Measurements from ENCODE around the gene DLGAP1. TPM values are rescaled to one million over a fixed set of nuclear protein-coding genes. Genes with fewer than 3 reads are reported as not detected.

The DLGAP1 gene
- total and polyA plus RNA-seq, 2 donors = 0.24 to 0.41 TPM

GRCh38 chr18:3716116-3716660 lies 738.9 kb downstream of the DLGAP1 start:
- DNase-seq (ENCODE audit: low read depth in 6 of 9, low spot score in 9 of 9) = no peak
- Histone ChIP-seq H3K4me1 (ENCODE audit: control insufficient read depth in 2 of 2, insufficient read depth in 2 of 2, low read length in 2 of 2) (peaks cover 18 to 66% of the 10 kb centered on the region in 2 donors), H3K9me3 (ENCODE audit: control insufficient read depth in 2 of 2, insufficient read depth in 1 of 2, low read length in 1 of 2) (no peaks in the 10 kb centered on the region), H3K27ac (ENCODE audit: low read depth in 1 of 2, low read length in 1 of 2) (peak overlapping the region in 1 of 2 donors; percentile 81), H3K36me3 (ENCODE audit: control insufficient read depth in 2 of 2, insufficient read depth in 2 of 2, low read length in 1 of 2) (no peaks in the 10 kb centered on the region), H3K4me3 (ENCODE audit: low read length in 2 of 2) (no peak overlapping the region), H3K27me3 (ENCODE audit: control insufficient read depth in 2 of 2, insufficient read depth in 1 of 2, low read length in 1 of 2) (no peaks in the 10 kb centered on the region)
- WGBS = 82% methylated on average over 1 of the region's 1 CpG

- Histone ChIP-seq H3K4me1 (ENCODE audit: control insufficient read depth in 2 of 2, insufficient read depth in 2 of 2, low read length in 2 of 2) (peaks cover 18 to 68% of the 10 kb centered on the region in 2 donors), H3K27me3 (ENCODE audit: control insufficient read depth in 2 of 2, insufficient read depth in 1 of 2, low read length in 1 of 2) (no peaks in the 10 kb centered on the region), H3K27ac (ENCODE audit: low read depth in 1 of 2, low read length in 1 of 2) (peak overlapping the region in 1 of 2 donors; percentile 81), H3K4me3 (ENCODE audit: low read length in 2 of 2) (no peak overlapping the region), H3K9me3 (ENCODE audit: control insufficient read depth in 2 of 2, insufficient read depth in 1 of 2, low read length in 1 of 2) (no peaks in the 10 kb centered on the region), H3K36me3 (ENCODE audit: control insufficient read depth in 2 of 2, insufficient read depth in 2 of 2, low read length in 1 of 2) (no peaks in the 10 kb centered on the region)
- WGBS = 10% methylated on average over 5 of the region's 5 CpGs
- DNase-seq (ENCODE audit: low read depth in 6 of 9, low spot score in 9 of 9) = peak in 7 of 9 donors; percentile 18 to 73 (median 28)
Measured at GRCh38 chr18:3715231-3716080, 739.7 kb downstream of the DLGAP1 start.

GRCh38 chr18:3713708-3714107 lies 741.4 kb downstream of the DLGAP1 start:
- H3K36me3 ChIP-seq (ENCODE audit: control insufficient read depth in 2 of 2, insufficient read depth in 2 of 2, low read length in 1 of 2) = no peaks in the 10 kb centered on the region
- no peak for DNase-seq (ENCODE audit: low read depth in 6 of 9, low spot score in 9 of 9)
- no peaks in the 10 kb centered on the region for H3K27me3 ChIP-seq (ENCODE audit: control insufficient read depth in 2 of 2, insufficient read depth in 1 of 2, low read length in 1 of 2)
- H3K9me3 ChIP-seq (ENCODE audit: control insufficient read depth in 2 of 2, insufficient read depth in 1 of 2, low read length in 1 of 2) = no peaks in the 10 kb centered on the region
- H3K4me1 ChIP-seq (ENCODE audit: control insufficient read depth in 2 of 2, insufficient read depth in 2 of 2, low read length in 2 of 2) = peaks cover 27 to 84% of the 10 kb centered on the region in 2 donors
- H3K27ac ChIP-seq (ENCODE audit: low read depth in 1 of 2, low read length in 1 of 2) = no peak overlapping the region
- WGBS = 88% methylated on average over 8 of the region's 8 CpGs
- H3K4me3 ChIP-seq (ENCODE audit: low read length in 2 of 2) = no peak overlapping the region

GRCh38 chr18:3713166-3713565 lies 741.9 kb downstream of the DLGAP1 start:
- H3K9me3 ChIP-seq (ENCODE audit: control insufficient read depth in 2 of 2, insufficient read depth in 1 of 2, low read length in 1 of 2) = no peaks in the 10 kb centered on the region
- WGBS = 84% methylated on average over 4 of the region's 4 CpGs
- H3K4me3 ChIP-seq (ENCODE audit: low read length in 2 of 2) = no peak overlapping the region
- H3K36me3 ChIP-seq (ENCODE audit: control insufficient read depth in 2 of 2, insufficient read depth in 2 of 2, low read length in 1 of 2) = no peaks in the 10 kb centered on the region
- no peak overlapping the region for H3K27ac ChIP-seq (ENCODE audit: low read depth in 1 of 2, low read length in 1 of 2)
- peaks cover 32 to 87% of the 10 kb centered on the region in 2 donors for H3K4me1 ChIP-seq (ENCODE audit: control insufficient read depth in 2 of 2, insufficient read depth in 2 of 2, low read length in 2 of 2)
- DNase-seq (ENCODE audit: low read depth in 6 of 9, low spot score in 9 of 9) = no peak
- no peaks in the 10 kb centered on the region for H3K27me3 ChIP-seq (ENCODE audit: control insufficient read depth in 2 of 2, insufficient read depth in 1 of 2, low read length in 1 of 2)

GRCh38 chr18:3712491-3712890 lies 742.6 kb downstream of the DLGAP1 start:
- Histone ChIP-seq H3K27ac (ENCODE audit: low read depth in 1 of 2, low read length in 1 of 2) (no peak overlapping the region), H3K4me1 (ENCODE audit: control insufficient read depth in 2 of 2, insufficient read depth in 2 of 2, low read length in 2 of 2) (peaks cover 31 to 82% of the 10 kb centered on the region in 2 donors), H3K27me3 (ENCODE audit: control insufficient read depth in 2 of 2, insufficient read depth in 1 of 2, low read length in 1 of 2) (no peaks in the 10 kb centered on the region), H3K9me3 (ENCODE audit: control insufficient read depth in 2 of 2, insufficient read depth in 1 of 2, low read length in 1 of 2) (no peaks in the 10 kb centered on the region), H3K36me3 (ENCODE audit: control insufficient read depth in 2 of 2, insufficient read depth in 2 of 2, low read length in 1 of 2) (no peaks in the 10 kb centered on the region), H3K4me3 (ENCODE audit: low read length in 2 of 2) (no peak overlapping the region)
- DNase-seq (ENCODE audit: low read depth in 6 of 9, low spot score in 9 of 9) = no peak
- 98% methylated on average over 5 of the region's 5 CpGs for WGBS

- Histone ChIP-seq H3K4me1 (ENCODE audit: control insufficient read depth in 2 of 2, insufficient read depth in 2 of 2, low read length in 2 of 2) (peaks cover 24 to 70% of the 10 kb centered on the region in 2 donors), H3K4me3 (ENCODE audit: low read length in 2 of 2) (no peak overlapping the region), H3K36me3 (ENCODE audit: control insufficient read depth in 2 of 2, insufficient read depth in 2 of 2, low read length in 1 of 2) (no peaks in the 10 kb centered on the region), H3K27me3 (ENCODE audit: control insufficient read depth in 2 of 2, insufficient read depth in 1 of 2, low read length in 1 of 2) (no peaks in the 10 kb centered on the region), H3K9me3 (ENCODE audit: control insufficient read depth in 2 of 2, insufficient read depth in 1 of 2, low read length in 1 of 2) (no peaks in the 10 kb centered on the region), H3K27ac (ENCODE audit: low read depth in 1 of 2, low read length in 1 of 2) (no peak overlapping the region)
- 47% methylated on average over 8 of the region's 8 CpGs for whole genome bisulfite sequencing
- no peak for DNase-seq (ENCODE audit: low read depth in 6 of 9, low spot score in 9 of 9)
Measured at GRCh38 chr18:3710712-3711301, 744.3 kb downstream of the DLGAP1 start.

- Histone ChIP-seq H3K36me3 (ENCODE audit: control insufficient read depth in 2 of 2, insufficient read depth in 2 of 2, low read length in 1 of 2) (no peaks in the 10 kb centered on the region), H3K9me3 (ENCODE audit: control insufficient read depth in 2 of 2, insufficient read depth in 1 of 2, low read length in 1 of 2) (no peaks in the 10 kb centered on the region)
Measured at GRCh38 chr18:3709205-3709604, 745.9 kb downstream of the DLGAP1 start.

GRCh38 chr18:3706279-3707097 lies 748.6 kb downstream of the DLGAP1 start:
- Histone ChIP-seq H3K27me3 (ENCODE audit: control insufficient read depth in 2 of 2, insufficient read depth in 1 of 2, low read length in 1 of 2) (no peaks in the 10 kb centered on the region), H3K27ac (ENCODE audit: low read depth in 1 of 2, low read length in 1 of 2) (no peak overlapping the region), H3K4me1 (ENCODE audit: control insufficient read depth in 2 of 2, insufficient read depth in 2 of 2, low read length in 2 of 2) (peaks cover 16 to 35% of the 10 kb centered on the region in 2 donors), H3K9me3 (ENCODE audit: control insufficient read depth in 2 of 2, insufficient read depth in 1 of 2, low read length in 1 of 2) (no peaks in the 10 kb centered on the region), H3K36me3 (ENCODE audit: control insufficient read depth in 2 of 2, insufficient read depth in 2 of 2, low read length in 1 of 2) (no peaks in the 10 kb centered on the region), H3K4me3 (ENCODE audit: low read length in 2 of 2) (no peak overlapping the region)
- DNase-seq (ENCODE audit: low read depth in 6 of 9, low spot score in 9 of 9) = no peak
- WGBS = 96% methylated on average over 9 of the region's 9 CpGs

More at GRCh38 chr18:3709205-3709604, 745.9 kb downstream of the DLGAP1 start:
- Histone ChIP-seq H3K4me1 (ENCODE audit: control insufficient read depth in 2 of 2, insufficient read depth in 2 of 2, low read length in 2 of 2) (peaks cover 20 to 56% of the 10 kb centered on the region in 2 donors), H3K27me3 (ENCODE audit: control insufficient read depth in 2 of 2, insufficient read depth in 1 of 2, low read length in 1 of 2) (no peaks in the 10 kb centered on the region), H3K4me3 (ENCODE audit: low read length in 2 of 2) (no peak overlapping the region), H3K27ac (ENCODE audit: low read depth in 1 of 2, low read length in 1 of 2) (peak overlapping the region; percentile 47 to 74)
- DNase-seq (ENCODE audit: low read depth in 6 of 9, low spot score in 9 of 9) = peak in 6 of 9 donors; percentile 38 to 79 (median 44)
- WGBS = 7% methylated on average over 4 of the region's 4 CpGs

Measured in thymus (tissue), 11 donors.